SK-N-MC (cell line): ENCODE results near the gene R3HDM4.
"Not testable (repeated sequence)": the region's sequence is repeated elsewhere in the genome, so short reads cannot be mapped to it uniquely, and the experiment has no call there.

Source experiments
- DNase-seq: peaks from one replicate; pipeline ENCODE4 v3.0.0-alpha.2; 2011; ENCODE audit warnings: low read depth, low spot score
- H3K27ac ChIP-seq: fragments of 200-600 bp; sonication (generic); 2 replicates; pipeline ENCODE4 v1.5.1; 2016; ENCODE audit warnings: mixed run types
- H3K36me3 ChIP-seq: fragments of 200-600 bp; sonication (generic); 2 replicates; pipeline ENCODE4 v1.6.1; 2017; ENCODE audit warnings: antibody characterized with exemption, low read length, mixed read lengths; ENCODE audit not compliant: insufficient read depth
- H3K4me3 ChIP-seq: fragments of 200-600 bp; sonication (generic); 2 replicates; pipeline ENCODE4 v1.5.1; 2016
- H3K9ac ChIP-seq: fragments of 200-600 bp; sonication (generic); 2 replicates; pipeline ENCODE4 v1.8.0; 2017; ENCODE audit warnings: mixed run types, mixed read lengths; ENCODE audit not compliant: insufficient read length
- H3K9me3 ChIP-seq: fragments of 200-600 bp; sonication (generic); 2 replicates; pipeline ENCODE4 v1.6.1; 2017; ENCODE audit warnings: low read depth, mild to moderate bottlenecking, antibody characterized with exemption, low read length, moderate library complexity, mixed read lengths
- EZH2 ChIP-seq: fragments of 200-600 bp; sonication (generic); IDR thresholded peaks from one replicate; pipeline ENCODE4 v1.6.1; 2017; ENCODE audit warnings: antibody characterized with exemption
- FOXP2 ChIP-seq: optimal IDR thresholded peaks from 2 replicates; pipeline ENCODE3; 2011; ENCODE audit warnings: mild to moderate bottlenecking, moderate library complexity; ENCODE audit not compliant: insufficient read depth; ENCODE audit errors: extremely low read length, control extremely low read depth
- POLR2AphosphoS5 ChIP-seq: IDR thresholded peaks from 2 replicates; pipeline ENCODE4 v1.6.1; 2012; ENCODE audit warnings: mild to moderate bottlenecking, low read depth, low read length, borderline replicate concordance

The R3HDM4 gene

DNA sequence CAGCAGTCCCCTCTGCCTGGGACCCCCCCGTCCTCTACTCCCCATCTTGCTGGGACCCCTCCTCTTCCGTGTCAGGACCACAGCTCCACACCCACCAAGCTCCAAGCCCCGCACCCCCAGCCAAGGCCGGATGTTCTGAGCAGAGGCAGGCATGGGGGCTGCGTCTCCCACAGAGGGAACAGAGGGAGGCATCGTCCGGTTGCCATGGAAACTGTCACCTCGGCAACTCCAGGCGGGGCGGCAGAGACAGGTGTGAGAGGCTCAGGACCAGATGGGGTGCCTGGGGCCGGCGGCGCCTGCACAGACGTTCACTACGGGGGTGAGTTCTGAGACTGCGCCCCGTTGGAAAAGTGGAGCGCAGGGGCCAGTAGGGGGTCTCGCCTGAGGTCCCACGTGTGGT, 14.4 kb downstream of the R3HDM4 start:
- no peak overlapping the region for H3K4me3 ChIP-seq
- DNase-seq = no peak
- no peak overlapping the region for H3K27ac ChIP-seq
- no peaks in the 10 kb centered on the region; the same call in 1 of the 2 replicates for H3K36me3 ChIP-seq
- H3K9ac ChIP-seq = no peak overlapping the region
- TF ChIP-seq EZH2 (no peak), FOXP2 (no peak), POLR2AphosphoS5 (no peak)
- no peaks in the 10 kb centered on the region for H3K9me3 ChIP-seq

- Histone ChIP-seq H3K9ac (no peak overlapping the region), H3K9me3 (no peaks in the 10 kb centered on the region), H3K27ac (no peak overlapping the region), H3K36me3 (no peaks in the 10 kb centered on the region; the same call in 1 of the 2 replicates), H3K4me3 (no peak overlapping the region)
- TF ChIP-seq FOXP2 (no peak), EZH2 (no peak)
- no peak for DNase-seq
Measured at GRCh38 chr19:897442-898039, 15.5 kb downstream of the R3HDM4 start.

DNA sequence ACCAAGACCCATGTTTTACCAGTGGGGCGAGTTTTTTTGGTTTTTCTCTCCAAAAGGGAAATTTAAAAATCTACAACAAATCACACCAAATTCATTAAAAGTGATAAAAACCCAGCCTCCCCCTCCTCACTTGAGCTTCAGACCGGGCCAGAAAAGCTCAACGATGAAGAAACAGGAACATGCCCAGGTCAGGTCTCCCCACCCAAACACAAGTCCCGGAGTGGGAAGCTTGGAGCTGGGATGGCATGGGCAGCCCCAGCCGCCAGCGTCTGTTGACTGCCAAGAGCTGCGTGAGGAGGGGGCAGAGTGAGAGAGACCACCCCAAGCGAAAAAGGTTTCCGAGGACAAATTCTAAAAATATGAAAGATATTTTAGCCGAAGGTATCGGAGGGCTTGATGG, 16.0 kb downstream of the R3HDM4 start:
- Histone ChIP-seq H3K9me3 (no peaks in the 10 kb centered on the region), H3K4me3 (no peak overlapping the region), H3K27ac (no peak overlapping the region), H3K36me3 (no peaks in the 10 kb centered on the region; the same call in 1 of the 2 replicates), H3K9ac (no peak overlapping the region)
- TF ChIP-seq POLR2AphosphoS5 (no peak), FOXP2 (no peak), EZH2 (no peak)
- DNase-seq = no peak

DNA sequence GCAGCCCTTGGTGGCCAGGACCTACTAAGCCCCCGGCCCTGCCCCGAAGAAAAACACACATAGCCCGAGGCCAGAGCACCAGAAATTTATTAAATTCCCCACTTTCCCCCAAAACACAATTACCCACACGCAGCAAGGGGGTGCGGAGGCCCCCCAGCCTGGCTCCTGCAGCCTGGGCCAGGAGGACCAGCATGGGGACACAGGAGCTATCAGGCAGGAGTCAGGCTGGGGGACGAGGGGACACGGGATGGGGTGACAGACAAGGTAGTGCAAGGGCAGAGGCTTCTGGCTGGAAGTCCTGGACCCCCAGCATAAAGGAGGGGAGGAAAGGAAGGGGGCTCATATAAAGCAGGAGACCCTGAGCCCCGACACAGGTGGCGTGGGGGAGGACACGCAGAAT, 16.6 kb downstream of the R3HDM4 start:
- no peak for DNase-seq
- Histone ChIP-seq H3K9me3 (no peaks in the 10 kb centered on the region), H3K9ac (no peak overlapping the region), H3K4me3 (no peak overlapping the region), H3K27ac (no peak overlapping the region), H3K36me3 (no peaks in the 10 kb centered on the region; the same call in 1 of the 2 replicates)
- TF ChIP-seq EZH2 = no peak
- TF ChIP-seq FOXP2 = no peak
- TF ChIP-seq POLR2AphosphoS5 = no peak

GRCh38 chr19:892894-893689, 19.9 kb downstream of the R3HDM4 start, which contains the start of the genes MED16 and RNU6-9:
Gene MED16, minus strand, starts transcription at chr19:893187. Its CDS starts 2,056 bp downstream, at chr19:891131.
Gene RNU6-9, plus strand, starts transcription at chr19:893484.
- DNase-seq = peak; percentile 91
- Histone ChIP-seq H3K27ac (peak within 1 kb of the TSS; percentile 99), H3K4me3 (peak within 1 kb of the TSS; percentile 97), H3K36me3 (peaks cover 17% of the 10 kb centered on the region; the same call in 1 of the 2 replicates), H3K9me3 (no peaks in the 10 kb centered on the region), H3K9ac (peak within 1 kb of the TSS; percentile 98)
- TF ChIP-seq POLR2AphosphoS5 = peak; percentile 80; the same call in 1 of the 2 replicates
- TF ChIP-seq FOXP2 = no peak

- peak overlapping the region; percentile 99 for H3K27ac ChIP-seq
- H3K9me3 ChIP-seq = no peaks in the 10 kb centered on the region
- H3K4me3 ChIP-seq = peak overlapping the region; percentile 97
- no peak for TF ChIP-seq EZH2
- no peak for TF ChIP-seq FOXP2
- TF ChIP-seq POLR2AphosphoS5 = no peak
- no peak for DNase-seq
- peaks cover 17% of the 10 kb centered on the region; the same call in 1 of the 2 replicates for H3K36me3 ChIP-seq
- H3K9ac ChIP-seq = peak overlapping the region; percentile 98
Measured at GRCh38 chr19:892243-892893, 20.7 kb downstream of the R3HDM4 start.

GRCh38 chr19:891421-892200, 21.4 kb downstream of the R3HDM4 start:
- H3K36me3 ChIP-seq = peaks cover 25% of the 10 kb centered on the region; the same call in 1 of the 2 replicates
- DNase-seq, H3K9me3 ChIP-seq: not testable (repeated sequence)
- peak overlapping the region; percentile 97 for H3K4me3 ChIP-seq
- H3K9ac ChIP-seq = peak overlapping the region; percentile 98
- 0 out of 2 replicates have a peak overlapping the region, but pooled peaks have one; percentile 99 for H3K27ac ChIP-seq
